ENCODE results near the gene TP73.
A peak's percentile ranks its signal among the peaks of the same experiment; 100 is the strongest.

The TP73 gene

GRCh38 chr1:3673381-3674099 is 21.2 kb downstream of the TP73 start:
- peak; percentile 49 for DNase-seq (ENCODE audit: low spot score)

GRCh38 chr1:3674100-3675094 is 22.1 kb downstream of the TP73 start:
- no peak for DNase-seq (ENCODE audit: low spot score)

- no peak for DNase-seq (ENCODE audit: low spot score)
These were observed 23.1 kb downstream of the TP73 start for GRCh38 chr1:3675436-3675835.

GRCh38 chr1:3676581-3677470 is 24.5 kb downstream of the TP73 start:
- peak; percentile 73 for DNase-seq (ENCODE audit: low spot score)

GRCh38 chr1:3677484-3677883 is 25.2 kb downstream of the TP73 start:
- DNase-seq (ENCODE audit: low spot score), result peak; percentile 72

- DNase-seq (ENCODE audit: low spot score), result peak; percentile 28
These were observed 26.2 kb downstream of the TP73 start for GRCh38 chr1:3678361-3679097.

- no peak for DNase-seq (ENCODE audit: low spot score)
These were observed 26.8 kb downstream of the TP73 start for GRCh38 chr1:3679098-3679555.

- no peak for DNase-seq (ENCODE audit: low spot score)
These were observed 27.6 kb downstream of the TP73 start for GRCh38 chr1:3679799-3680453.

GRCh38 chr1:3680488-3681230 is 28.3 kb downstream of the TP73 start:
- peak; percentile 69 for DNase-seq (ENCODE audit: low spot score)

GRCh38 chr1:3681231-3681897 is 29.0 kb downstream of the TP73 start:
- no peak for DNase-seq (ENCODE audit: low spot score)

GRCh38 chr1:3681898-3682806 is 29.8 kb downstream of the TP73 start:
- DNase-seq (ENCODE audit: low spot score), result no peak

GRCh38 chr1:3683197-3683596 is 30.9 kb downstream of the TP73 start:
- DNase-seq (ENCODE audit: low spot score), result peak; percentile 30

GRCh38 chr1:3683992-3684391 is 31.7 kb downstream of the TP73 start:
- DNase-seq (ENCODE audit: low spot score), result no peak

GRCh38 chr1:3685222-3685621 is 32.9 kb downstream of the TP73 start:
- no peak for DNase-seq (ENCODE audit: low spot score)

GRCh38 chr1:3685906-3686305 is 33.6 kb downstream of the TP73 start:
- no peak for DNase-seq (ENCODE audit: low spot score)

GRCh38 chr1:3687504-3687903 is 35.2 kb downstream of the TP73 start:
- no peak for DNase-seq (ENCODE audit: low spot score)

GRCh38 chr1:3688356-3689137 is 36.2 kb downstream of the TP73 start:
- no peak for DNase-seq (ENCODE audit: low spot score)
